AG09319 (cell line): ENCODE results near the gene PDE8B.
A peak's percentile ranks its signal among the peaks of the same experiment; 100 is the strongest.

Experiments
- DNase-seq: peaks from one replicate; pipeline ENCODE4 v3.0.0-alpha.2; 2010; ENCODE audit warnings: low read depth; ENCODE audit errors: extremely low read depth
- CTCF ChIP-seq: IDR thresholded peaks from 2 replicates; pipeline ENCODE4 v1.5.1; 2011; ENCODE audit warnings: low read depth, mild to moderate bottlenecking, inconsistent platforms, low read length, moderate library complexity

Gene PDE8B

GRCh38 chr5:77209495-77210090, 887 bp upstream of the PDE8B start:
- no peak for TF ChIP-seq CTCF

GRCh38 chr5:77210964-77211690, 647 bp downstream of the PDE8B start:
- DNase-seq, result no peak
- TF ChIP-seq CTCF, result no peak

More at GRCh38 chr5:77209495-77210090, 887 bp upstream of the PDE8B start:
- DNase-seq, result no peak

GRCh38 chr5:77211691-77212047, 1.2 kb downstream of the PDE8B start:
- no peak for TF ChIP-seq CTCF
- DNase-seq, result no peak

- TF ChIP-seq CTCF, result no peak
- no peak for DNase-seq
These were observed 3.1 kb downstream of the PDE8B start for GRCh38 chr5:77213601-77214000.

- no peak for DNase-seq
These were observed 3.7 kb downstream of the PDE8B start for GRCh38 chr5:77214151-77214550.

GRCh38 chr5:77218263-77218662, 7.8 kb downstream of the PDE8B start:
- peak; percentile 5 for TF ChIP-seq CTCF
- DNase-seq, result no peak

More at GRCh38 chr5:77214151-77214550, 3.7 kb downstream of the PDE8B start:
- TF ChIP-seq CTCF, result no peak

GRCh38 chr5:77221115-77221514, 10.6 kb downstream of the PDE8B start:
- no peak for TF ChIP-seq CTCF
- DNase-seq, result no peak
